Esophagus squamous epithelium (tissue), 5 donors: ENCODE measurements around the gene GALNT13. TPM values are rescaled to one million over a fixed set of nuclear protein-coding genes. Genes with fewer than 3 reads are reported as not detected.

Source experiments
- DNase-seq: peaks from one replicate; lab custom pipeline; 2025; lab: John Stamatoyannopoulos, UW
- H3K27ac ChIP-seq, 4 donors: fragments of 200-600 bp; sonication (generic); one replicate each; pipeline ENCODE4 v1.5.1; 2016 to 2019; ENCODE audit warnings: mild to moderate bottlenecking in 1 of 4
- H3K27me3 ChIP-seq, 4 donors: fragments of 200-600 bp; sonication (generic); 1 replicate in 3 of 4; 2 replicates in 1 of 4; pipeline versions ENCODE4 v1.5.1 to v1.6.0; 2017 to 2021; ENCODE audit warnings: antibody characterized with exemption in 1 of 4
- H3K36me3 ChIP-seq, 3 donors: fragments of 200-600 bp; sonication (generic); one replicate each; pipeline ENCODE4 v1.5.1; 2016 to 2019
- H3K4me1 ChIP-seq, 3 donors: fragments of 200-600 bp; sonication (generic); one replicate each; pipeline ENCODE4 v1.5.1; 2017 to 2019
- H3K4me3 ChIP-seq, 4 donors: fragments of 200-600 bp; sonication (generic); 1 replicate in 3 of 4; 2 replicates in 1 of 4; pipeline ENCODE4 v1.5.1; 2016 to 2019; ENCODE audit warnings: mild to moderate bottlenecking in 2 of 4, moderate library complexity in 1 of 4
- H3K9me3 ChIP-seq, 3 donors: fragments of 200-600 bp; sonication (generic); one replicate each; pipeline ENCODE4 v1.5.1; 2016 to 2019
- CTCF ChIP-seq, 6 experiments: fragments of 450-650 bp in 4 of 6; fragments of 200-600 bp in 2 of 6; sonication (generic) in 2 of 6; IDR thresholded peaks; one replicate each; pipeline ENCODE4 v1.5.1; 2016 to 2019; ENCODE audit warnings: antibody characterized with exemption in 6 of 6, mild to moderate bottlenecking in 4 of 6, moderate library complexity in 4 of 6
- POLR2A ChIP-seq, 4 donors: fragments of 450-650 bp; IDR thresholded peaks; one replicate each; pipeline ENCODE4 v1.6.1; 2017; ENCODE audit warnings: antibody characterized with exemption in 4 of 4, mild to moderate bottlenecking in 4 of 4, moderate library complexity in 3 of 4
- WGBS, 2 donors: methylation state at CpG; one replicate each; pipeline ENCODE4 v1.1.5; 2018; 5-methylcytosine and 5-hydroxymethylcytosine counted together
- intact Hi-C: fragments of 100-400 bp; cut with DNase I; formaldehyde crosslinking; loops from one replicate; pipeline ENCODE4 v1.15.0; 2022
- total RNA-seq, 4 donors: library from RNA; depleted of rRNA; stranded (reverse); fragments of >200 nt; gene quantifications; one replicate each; pipeline ENCODE4 v1.1.0, GENCODE V29; 2016
- donor health status: DM: yes; HTN: yes; CAD: no.

Gene GALNT13
- total RNA-seq, 4 donors from 2014 or later = 0.04 to 0.38 (median 0.17) TPM

GRCh38 chr2:153940511-153940910 is 68.8 kb downstream of the GALNT13 start:
- Histone ChIP-seq H3K27me3 (no peaks in the 10 kb centered on the region), H3K9me3 (no peaks in the 10 kb centered on the region), H3K27ac (no peak overlapping the region), H3K4me3 (no peak overlapping the region), H3K4me1 (no peaks in the 10 kb centered on the region), H3K36me3 (no peaks in the 10 kb centered on the region)
- DNase-seq = no peak
- 48 to 50% methylated on average over 3 of the region's 3 CpGs for WGBS, 2 donors
- TF ChIP-seq POLR2A (IDR thresholded peaks at IDR 0.05) (no peak), CTCF (IDR thresholded peaks at IDR 0.05) (no peak)
- intact Hi-C loops = no loop called here

- DNase-seq = no peak
- 73% methylated on average over 8 of the region's 8 CpGs for WGBS, 2 donors
- Histone ChIP-seq H3K27ac (no peak overlapping the region), H3K9me3 (peaks cover 0 to 5% (median 0%) of the 10 kb centered on the region in 3 donors), H3K36me3 (no peaks in the 10 kb centered on the region), H3K27me3 (no peaks in the 10 kb centered on the region), H3K4me1 (no peaks in the 10 kb centered on the region), H3K4me3 (no peak overlapping the region)
- intact Hi-C loops = no loop called here
- TF ChIP-seq POLR2A (IDR thresholded peaks at IDR 0.05) = no peak
- TF ChIP-seq CTCF (IDR thresholded peaks at IDR 0.05) = no peak
Observed at GRCh38 chr2:153944800-153945199, 73.1 kb downstream of the GALNT13 start.

GRCh38 chr2:153946036-153946435 is 74.3 kb downstream of the GALNT13 start:
- peaks cover 0 to 5% (median 0%) of the 10 kb centered on the region in 3 donors for H3K9me3 ChIP-seq
- H3K36me3 ChIP-seq = no peaks in the 10 kb centered on the region
- intact Hi-C loops = no loop called here
- no peaks in the 10 kb centered on the region for H3K27me3 ChIP-seq
- DNase-seq = no peak
- no peak for TF ChIP-seq CTCF (IDR thresholded peaks at IDR 0.05)
- no peak for TF ChIP-seq POLR2A (IDR thresholded peaks at IDR 0.05)
- no peaks in the 10 kb centered on the region for H3K4me1 ChIP-seq
- no peak overlapping the region for H3K27ac ChIP-seq
- H3K4me3 ChIP-seq = no peak overlapping the region

GRCh38 chr2:153953761-153954160 is 82.0 kb downstream of the GALNT13 start:
- Histone ChIP-seq H3K4me1 (no peaks in the 10 kb centered on the region), H3K9me3 (no peaks in the 10 kb centered on the region), H3K36me3 (no peaks in the 10 kb centered on the region), H3K27me3 (no peaks in the 10 kb centered on the region), H3K4me3 (no peak overlapping the region), H3K27ac (no peak overlapping the region)
- DNase-seq = no peak
- intact Hi-C loops = no loop called here
- TF ChIP-seq CTCF (IDR thresholded peaks at IDR 0.05) = no peak
- no peak for TF ChIP-seq POLR2A (IDR thresholded peaks at IDR 0.05)

GRCh38 chr2:153963256-153963655 is 91.5 kb downstream of the GALNT13 start:
- Histone ChIP-seq H3K36me3 (no peaks in the 10 kb centered on the region), H3K4me3 (no peak overlapping the region), H3K27me3 (no peaks in the 10 kb centered on the region), H3K9me3 (no peaks in the 10 kb centered on the region), H3K4me1 (no peaks in the 10 kb centered on the region), H3K27ac (no peak overlapping the region)
- TF ChIP-seq CTCF (IDR thresholded peaks at IDR 0.05) (no peak), POLR2A (IDR thresholded peaks at IDR 0.05) (no peak)
- 13 to 20% methylated on average over 1 of the region's 1 CpG for WGBS, 2 donors
- intact Hi-C loops = no loop called here
- DNase-seq = no peak
